H1 (cell line): ENCODE data around the gene LY6G6C. TPM values are rescaled to one million over a fixed set of nuclear protein-coding genes. Genes with fewer than 3 reads are reported as not detected.
A peak's percentile ranks its signal among the peaks of the same experiment; 100 is the strongest.

Experiments
- CTCF ChIA-PET: fragments of 300-600 bp; sonication (Branson Sonifier 250); formaldehyde crosslinking; loops from one replicate; lab custom pipeline; 2021; ENCODE audit not compliant: partially characterized antibody; lab: Charles Lee
- POLR2A ChIA-PET: fragments of 300-600 bp; sonication (Branson Sonifier 250); formaldehyde crosslinking; loops from one replicate; lab custom pipeline; 2021; ENCODE audit warnings: inconsistent platforms; ENCODE audit not compliant: partially characterized antibody; lab: Charles Lee
- DNase-seq, 2 experiments: peaks; one replicate each; pipeline versions ENCODE4 v3.0.0 to v3.0.0-alpha.2; 2010 to 2022; ENCODE audit warnings: low spot score in 2 of 2, low read depth in 1 of 2, mixed read lengths in 1 of 2
- FAIRE-seq: peaks from 2 replicates; lab custom pipeline; 2011; peaks lifted over from hg19 to GRCh38; lab: Jason Lieb, UNC
- H2AFZ ChIP-seq: 2 replicates; pipeline ENCODE4 v1.8.1; 2012; ENCODE audit warnings: low read length, inconsistent platforms
- H2AK5ac ChIP-seq: 2 replicates; pipeline ENCODE4 v1.6.1; 2013; ENCODE audit warnings: low read depth, low read length
- H2BK120ac ChIP-seq: replicated peaks from 2 replicates; pipeline ENCODE3; 2013; ENCODE audit warnings: low read depth, low read length, inconsistent platforms
- H2BK12ac ChIP-seq: 2 replicates; pipeline ENCODE4 v1.6.1; 2013; ENCODE audit warnings: low read depth, low read length
- H2BK15ac ChIP-seq: 2 replicates; pipeline ENCODE4 v1.6.1; 2013; ENCODE audit warnings: low read length
- H2BK20ac ChIP-seq: 2 replicates; pipeline ENCODE4 v1.6.1; 2013; ENCODE audit warnings: low read length
- H2BK5ac ChIP-seq: 2 replicates; pipeline ENCODE4 v1.6.1; 2013; ENCODE audit warnings: low read depth, low read length
- H3K14ac ChIP-seq: 2 replicates; pipeline ENCODE4 v1.6.1; 2013; ENCODE audit warnings: inconsistent platforms; ENCODE audit not compliant: insufficient read length
- H3K18ac ChIP-seq: 2 replicates; pipeline ENCODE4 v1.6.1; 2013; ENCODE audit warnings: low read length; ENCODE audit errors: extremely low read depth
- H3K23ac ChIP-seq: 2 replicates; pipeline ENCODE4 v1.6.1; 2013; ENCODE audit warnings: inconsistent platforms; ENCODE audit not compliant: insufficient read length
- H3K23me2 ChIP-seq: 2 replicates; pipeline ENCODE4 v1.6.1; 2013; ENCODE audit warnings: low read depth, low read length
- H3K27ac ChIP-seq: 2 replicates; pipeline ENCODE4 v1.6.1; 2011; ENCODE audit warnings: low read depth, low read length, inconsistent platforms
- H3K27me3 ChIP-seq, 4 experiments: replicated peaks in 1 of 4; 1 replicate in 1 of 4; 2 replicates in 3 of 4; pipeline versions ENCODE4 v1.6.1 to v1.8.1; 2011 to 2013; ENCODE audit warnings: low read length in 3 of 4, mild to moderate bottlenecking in 3 of 4, inconsistent platforms in 2 of 4, mixed read lengths in 2 of 4, moderate library complexity in 1 of 4; ENCODE audit not compliant: control insufficient read depth in 3 of 4, insufficient read depth in 3 of 4; ENCODE audit errors: extremely low read depth in 1 of 4
- H3K36me3 ChIP-seq, 4 experiments: 2 replicates each; pipeline versions ENCODE4 v1.6.1 to v1.8.1; 2011 to 2013; ENCODE audit warnings: mild to moderate bottlenecking in 4 of 4, low read length in 3 of 4, moderate library complexity in 2 of 4, control low read depth in 1 of 4, inconsistent platforms in 1 of 4; ENCODE audit not compliant: insufficient read depth in 4 of 4, control insufficient read depth in 2 of 4
- H3K4ac ChIP-seq: replicated peaks from 2 replicates; pipeline ENCODE3; 2013; ENCODE audit warnings: low read length, low read depth, mixed read lengths, inconsistent platforms; ENCODE audit not compliant: insufficient read length
- H3K4me1 ChIP-seq, 4 experiments: replicated peaks in 1 of 4; 1 replicate in 1 of 4; 2 replicates in 3 of 4; pipeline versions ENCODE4 v1.6.1 to v1.8.1; 2011 to 2013; ENCODE audit warnings: low read length in 3 of 4, inconsistent platforms in 2 of 4, mixed read lengths in 1 of 4; ENCODE audit not compliant: insufficient read depth in 4 of 4, control insufficient read depth in 3 of 4
- H3K4me2 ChIP-seq, 2 experiments: 2 replicates each; pipeline versions ENCODE4 v1.6.1 to v1.8.1; 2011 to 2013; ENCODE audit warnings: low read depth in 2 of 2, low read length in 2 of 2, control low read depth in 1 of 2, inconsistent platforms in 1 of 2, mild to moderate bottlenecking in 1 of 2; ENCODE audit not compliant: insufficient read depth in 1 of 2
- H3K4me3 ChIP-seq, 4 experiments: fragments of 200-600, 300-600 bp in 1 of 4; sonication (generic), shearing (Covaris generic), sonication (Bioruptor Twin) in 1 of 4; 2 replicates each; pipeline versions ENCODE4 v1.5.1 to v1.8.1; 2011 to 2016; ENCODE audit warnings: low read length in 4 of 4, low read depth in 3 of 4, control low read depth in 2 of 4, inconsistent platforms in 2 of 4, mild to moderate bottlenecking in 2 of 4, mixed read lengths in 1 of 4, moderate library complexity in 1 of 4; ENCODE audit not compliant: insufficient read depth in 2 of 4; ENCODE audit errors: extremely low read depth in 1 of 4
- H3K56ac ChIP-seq: replicated peaks from 2 replicates; pipeline ENCODE3; 2013; ENCODE audit warnings: low read depth, mild to moderate bottlenecking, mixed read lengths, low read length, inconsistent platforms; ENCODE audit not compliant: insufficient read length
- H3K79me1 ChIP-seq: 2 replicates; pipeline ENCODE4 v1.6.1; 2013; ENCODE audit warnings: low read depth, low read length, control low read depth
- H3K79me2 ChIP-seq, 2 experiments: 2 replicates each; pipeline versions ENCODE4 v1.6.1 to v1.8.1; 2012 to 2013; ENCODE audit warnings: low read length in 2 of 2, mild to moderate bottlenecking in 2 of 2, inconsistent platforms in 1 of 2; ENCODE audit not compliant: insufficient read depth in 2 of 2, control insufficient read depth in 1 of 2
- H3K9ac ChIP-seq, 4 experiments: replicated peaks in 1 of 4; 1 replicate in 1 of 4; 2 replicates in 3 of 4; pipeline versions ENCODE4 v1.6.1 to v1.8.1; 2011 to 2013; ENCODE audit warnings: low read depth in 3 of 4, low read length in 3 of 4, control low read depth in 2 of 4, mild to moderate bottlenecking in 2 of 4, moderate library complexity in 2 of 4, inconsistent platforms in 1 of 4; ENCODE audit errors: extremely low read depth in 1 of 4
- H3K9me3 ChIP-seq, 2 experiments: 2 replicates each; pipeline versions ENCODE4 v1.6.1 to v1.8.1; 2012 to 2013; ENCODE audit warnings: mild to moderate bottlenecking in 2 of 2, moderate library complexity in 2 of 2, control low read depth in 1 of 2, inconsistent platforms in 1 of 2, low read depth in 1 of 2, low read length in 1 of 2, mixed read lengths in 1 of 2; ENCODE audit not compliant: insufficient read depth in 2 of 2
- H4K20me1 ChIP-seq, 2 experiments: replicated peaks in 1 of 2; 2 replicates each; pipeline versions ENCODE3 to v1.8.1; 2011 to 2013; ENCODE audit warnings: inconsistent platforms in 2 of 2, low read length in 2 of 2, mild to moderate bottlenecking in 1 of 2; ENCODE audit not compliant: insufficient read depth in 2 of 2, control insufficient read depth in 1 of 2
- H4K5ac ChIP-seq: 2 replicates; pipeline ENCODE4 v1.6.1; 2013; ENCODE audit warnings: low read length, low read depth, mixed read lengths, inconsistent platforms; ENCODE audit not compliant: insufficient read length
- H4K8ac ChIP-seq: 2 replicates; pipeline ENCODE4 v1.8.0; 2013; ENCODE audit warnings: mild to moderate bottlenecking, moderate library complexity, low read length, inconsistent platforms; ENCODE audit not compliant: insufficient read depth; ENCODE audit errors: extremely low read depth
- H4K91ac ChIP-seq: replicated peaks from 2 replicates; pipeline ENCODE3; 2013; ENCODE audit warnings: low read length, mixed read lengths, inconsistent platforms; ENCODE audit not compliant: insufficient read length
- BACH1 ChIP-seq: IDR thresholded peaks from 2 replicates; pipeline ENCODE4 v1.6.1; 2012; ENCODE audit warnings: low read length, improper control_type of control experiment
- CTCF ChIP-seq, 3 experiments: IDR thresholded peaks; 1 replicate in 2 of 3; 2 replicates in 1 of 3; pipeline versions ENCODE4 v1.5.1 to v1.6.1; 2011; ENCODE audit warnings: low read length in 3 of 3, mild to moderate bottlenecking in 3 of 3, inconsistent platforms in 2 of 3, low read depth in 1 of 3, moderate library complexity in 1 of 3; ENCODE audit not compliant: insufficient read depth in 1 of 3; ENCODE audit errors: control extremely low read depth in 1 of 3
- E2F6 ChIP-seq: IDR thresholded peaks from 2 replicates; pipeline ENCODE4 v1.6.1; 2012; ENCODE audit warnings: inconsistent platforms
- EGR1 ChIP-seq: IDR thresholded peaks from 2 replicates; pipeline ENCODE4 v1.6.1; 2011; ENCODE audit warnings: low read depth, low read length, borderline replicate concordance
- HDAC6 ChIP-seq: IDR thresholded peaks from one replicate; pipeline ENCODE4 v1.7.1; 2012; ENCODE audit warnings: low read depth, mild to moderate bottlenecking, inconsistent platforms, low read length, moderate library complexity
- RAD21 ChIP-seq, 2 experiments: IDR thresholded peaks in 1 of 2; conservative IDR thresholded peaks in 1 of 2; 2 replicates each; pipeline ENCODE4 v1.6.1; 2011; ENCODE audit warnings: low read depth in 2 of 2, low read length in 2 of 2, improper control_type of control experiment in 1 of 2, inconsistent platforms in 1 of 2, mild to moderate bottlenecking in 1 of 2, moderate library complexity in 1 of 2
- USF2 ChIP-seq: IDR thresholded peaks from 2 replicates; pipeline ENCODE4 v1.6.1; 2011; ENCODE audit warnings: low read length, improper control_type of control experiment
- YY1 ChIP-seq: IDR thresholded peaks from 2 replicates; pipeline ENCODE4 v1.6.1; 2011; ENCODE audit warnings: low read depth, mild to moderate bottlenecking, low read length
- WGBS, 2 experiments: shearing (Covaris generic) in 1 of 2; methylation state at CpG; one replicate each; pipeline versions ENCODE4 v1.1.6 to v1.1.7; 2013 to 2015; ENCODE audit warnings: low lambda C conversion rate in 2 of 2, mixed read lengths in 2 of 2, inconsistent platforms in 1 of 2, low coverage in 1 of 2, missing lambda C conversion rate in 1 of 2; ENCODE audit not compliant: insufficient replicate concordance in 2 of 2, insufficient coverage in 1 of 2, insufficient read length in 1 of 2; ENCODE audit errors: extremely low coverage in 1 of 2, missing lambda C conversion rate in 1 of 2; 5-methylcytosine and 5-hydroxymethylcytosine counted together
- polyA plus RNA-seq, 7 experiments: library from polyadenylated mRNA; depleted of rRNA in 3 of 7; stranded (reverse) in 5 of 7; unstranded in 2 of 7; fragments of >200 nt in 5 of 7; fragments of 200-250 nt in 2 of 7; gene quantifications; 1 replicate in 5 of 7; 2 replicates in 1 of 7; 4 replicates in 1 of 7; pipeline versions ENCODE4 v1.2.1 to v1.2.3, GENCODE V29; 2011 to 2013; ENCODE audit warnings: missing spikeins in 2 of 7, mixed read lengths in 2 of 7
- total RNA-seq: library from RNA; stranded (reverse); fragmentation: NEBNext Ultra II Directional; extraction: Animal tissue kit (Norgen Biotek cat#: 25700); gene quantifications from 2 replicates; pipeline ENCODE4 v1.2.1, GENCODE V29; 2021

Gene LY6G6C
- total and polyA plus RNA-seq, 2 of the 8 experiments (the other 6 are each of a cell fraction or from before 2014, with no cell fraction given) = 0.23 TPM; not detected in 1

- no peak overlapping the region for H3K14ac ChIP-seq
- no peak overlapping the region for H2BK20ac ChIP-seq
- 0 out of 2 replicates have a peak overlapping the region, but pooled peaks have one; percentile 12 for H2BK15ac ChIP-seq
- H2AFZ ChIP-seq = no peak overlapping the region
- H3K27ac ChIP-seq = 0 out of 2 replicates have a peak overlapping the region, but pooled peaks have one; percentile 32
- no peak overlapping the region for H2AK5ac ChIP-seq
- H2BK12ac ChIP-seq = no peak overlapping the region
- no peak overlapping the region; the same call in 1 of the 2 replicates for H4K8ac ChIP-seq
- no peak overlapping the region for H3K56ac ChIP-seq
- H3K27me3 ChIP-seq = no peaks in the 10 kb centered on the region
- no peaks in the 10 kb centered on the region for H3K79me1 ChIP-seq
- H3K4me1 ChIP-seq = peaks cover 0 to 11% (median under 1%) of the 10 kb centered on the region in 4 experiments; a peak in 4 of 7 replicates
- no peak overlapping the region for H4K91ac ChIP-seq
- no peak overlapping the region for H3K18ac ChIP-seq
- H3K79me2 ChIP-seq = no peaks in the 10 kb centered on the region
- no peak overlapping the region for H2BK5ac ChIP-seq
- H3K4me3 ChIP-seq = no peak overlapping the region
- FAIRE-seq (no peak), DNase-seq (no peak)
- ChIA-PET POLR2A (interaction anchor here (0.6 to 1.6 kb wide), 10 partner anchors 11 to 103 kb away, joined by 3 to 12 read pairs (median 3); partner anchors contain the start of genes C6orf47, CLIC1, DDAH2 and MSH5), CTCF (interaction anchor here (0.8 to 1.6 kb wide), 10 partner anchors 9 to 134 kb away, joined by 3 to 5 read pairs (median 3); partner anchors contain the start of genes CLIC1 and VWA7)
- H3K23ac ChIP-seq = no peak overlapping the region
- 67% methylated on average over 1 of the region's 1 CpG; no CpG with 5 or more reads in 1 of the 2 experiments for WGBS, 2 experiments
- H2BK120ac ChIP-seq = no peak overlapping the region
- H3K4me2 ChIP-seq = peak overlapping the region in 1 of 2 experiments; percentile 6; a peak in 1 of 4 replicates
- peaks cover 0 to 16% (median 1%) of the 10 kb centered on the region in 4 experiments; a peak in 3 of 8 replicates for H3K36me3 ChIP-seq
- H4K5ac ChIP-seq = no peak overlapping the region
- H3K9ac ChIP-seq = no peak overlapping the region
- no peak overlapping the region for H3K4ac ChIP-seq
- no peaks in the 10 kb centered on the region for H4K20me1 ChIP-seq
- no peaks in the 10 kb centered on the region for H3K9me3 ChIP-seq
- peaks cover 3% of the 10 kb centered on the region; the same call in 1 of the 2 replicates for H3K23me2 ChIP-seq
- TF ChIP-seq CTCF (IDR thresholded peaks at IDR 0.05; ENCODE audit: control extremely low read depth in 1 of 3, insufficient read depth in 1 of 3, low read depth in 1 of 3, low read length in 3 of 3) = no peak
- no peak for TF ChIP-seq YY1
- TF ChIP-seq USF2 = no peak
- TF ChIP-seq BACH1 = no peak
- TF ChIP-seq RAD21 (IDR thresholded peaks at IDR 0.05 in 1 of 2, conservative IDR thresholded peaks at IDR 0.05 in 1 of 2; ENCODE audit: low read depth in 2 of 2, low read length in 2 of 2) = peak in 1 of 2 experiments; percentile 9; a peak in 1 of 4 replicates
- TF ChIP-seq E2F6 = no peak
- no peak for TF ChIP-seq HDAC6
- TF ChIP-seq EGR1 = no peak
Measured at GRCh38 chr6:31763619-31763940, 42.0 kb upstream of the LY6G6C start.
